Activated CD8-positive, alpha-beta T cell treated with anti-CD3 and anti-CD28 coated beads for 36 hours (primary cell): ENCODE measurements around the gene PDGFB. TPM values are rescaled to one million over a fixed set of nuclear protein-coding genes. Genes with fewer than 3 reads are reported as not detected.
A peak's percentile ranks its signal among the peaks of the same experiment; 100 is the strongest.

Source experiments
- ATAC-seq: fragments of 200-7000 bp; cut with Tn5 transposase; one replicate; pipeline ENCODE4 v1.10.0; 2021; ENCODE audit warnings: mild to moderate bottlenecking, moderate library complexity
- CTCF ChIA-PET: fragments of 350-600 bp; sonication (Branson Sonifier 250); formaldehyde crosslinking; loops from one replicate; lab custom pipeline; 2021; ENCODE audit warnings: antibody characterized with exemption; lab: Charles Lee
- POLR2A ChIA-PET: fragments of 350-600 bp; sonication (Branson Sonifier 250); formaldehyde crosslinking; loops from one replicate; lab custom pipeline; 2021; ENCODE audit warnings: antibody characterized with exemption; lab: Charles Lee
- DNase-seq: peaks from one replicate; pipeline ENCODE4 v3.0.0-alpha.2; 2020
- H3K27ac Mint-ChIP-seq: one replicate; pipeline ENCODE4 v1.8.0; 2021; ENCODE audit warnings: mild to moderate bottlenecking, mixed read lengths
- H3K27me3 Mint-ChIP-seq: one replicate; pipeline ENCODE4 v1.8.0; 2021; ENCODE audit warnings: mixed read lengths
- H3K36me3 Mint-ChIP-seq: one replicate; pipeline ENCODE4 v1.8.0; 2021; ENCODE audit warnings: low read depth, mixed read lengths
- H3K4me1 Mint-ChIP-seq: one replicate; pipeline ENCODE4 v1.8.0; 2021; ENCODE audit warnings: low read depth, mixed read lengths
- H3K4me3 Mint-ChIP-seq: one replicate; pipeline ENCODE4 v1.8.0; 2021; ENCODE audit warnings: mild to moderate bottlenecking, moderate library complexity, mixed read lengths
- H3K9me3 Mint-ChIP-seq: one replicate; pipeline ENCODE4 v1.8.0; 2021; ENCODE audit warnings: mixed read lengths
- CTCF ChIP-seq: fragments of 200-600 bp; IDR thresholded peaks from one replicate; pipeline ENCODE4 v1.8.0; 2022; ENCODE audit warnings: antibody characterized with exemption, mild to moderate bottlenecking
- intact Hi-C: fragments of 100-400 bp; cut with micrococcal nuclease; formaldehyde crosslinking; loops from one replicate; pipeline ENCODE4 v1.10.0; 2022
- total RNA-seq, 2 experiments: library from RNA; stranded (reverse); gene quantifications; one replicate each; pipeline ENCODE4 v1.2.3, GENCODE V29; 2021

Gene PDGFB
- total RNA-seq, 2 experiments from 2014 or later, result 1.7 to 3.0 TPM

GRCh38 chr22:39234472-39234787 lies 10.4 kb downstream of the PDGFB start:
- Mint-ChIP-seq H3K27me3 (peaks cover 23% of the 10 kb centered on the region), H3K27ac (no peak overlapping the region), H3K4me3 (no peak overlapping the region), H3K36me3 (no peaks in the 10 kb centered on the region), H3K4me1 (peaks cover 52% of the 10 kb centered on the region), H3K9me3 (no peaks in the 10 kb centered on the region)
- POLR2A ChIA-PET, result no interaction called here
- ATAC-seq, result no peak
- intact Hi-C loops, result no loop called here
- DNase-seq, result no peak
- CTCF ChIA-PET, result interaction anchor here (1.0 to 4.0 kb wide), 2 partner anchors 19 to 64 kb away, joined by 3 to 18 read pairs; no protein-coding TSS in a partner anchor
- TF ChIP-seq CTCF, result no peak

DNA sequence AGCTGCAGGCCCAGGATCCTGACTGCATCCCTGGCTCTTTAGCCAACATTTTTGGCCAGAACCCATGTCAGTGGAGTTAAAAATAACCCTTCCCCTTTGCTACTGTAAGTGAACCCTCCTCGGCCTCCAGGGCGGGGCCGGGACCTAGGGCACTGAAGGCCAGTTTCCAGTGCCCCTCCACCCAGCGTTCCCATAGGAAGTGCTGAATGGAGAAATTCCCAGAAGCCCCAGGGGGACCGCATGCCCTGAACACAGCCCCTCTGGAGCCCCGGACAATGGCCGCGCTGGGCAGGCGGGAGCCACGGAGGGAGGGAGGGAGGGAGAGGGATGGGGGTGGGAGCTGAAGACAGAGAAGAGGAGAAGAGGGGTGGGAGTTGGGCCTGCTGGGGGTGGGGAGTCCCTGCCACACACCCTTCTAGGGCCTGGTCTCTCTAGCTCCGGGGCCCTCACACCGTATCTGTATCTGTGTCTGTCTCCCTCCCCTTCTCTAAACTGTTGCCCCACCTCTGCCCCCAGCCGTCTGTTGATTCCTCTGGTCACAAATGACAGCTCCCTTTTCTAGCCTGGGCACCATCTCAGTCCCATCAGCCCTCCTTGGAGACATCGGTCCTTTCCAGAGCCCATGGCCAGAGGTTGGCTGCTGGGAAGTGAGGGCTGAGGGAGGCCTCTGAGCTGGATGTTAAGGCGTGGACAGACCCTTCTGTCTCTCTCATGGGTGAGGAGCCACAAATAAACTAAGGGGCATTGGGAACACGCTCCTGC lies 10.9 kb downstream of the PDGFB start:
- ChIA-PET POLR2A (interaction anchor here (1.0 kb wide), 1 partner anchor 83 kb away, joined by 3 read pairs; no protein-coding TSS in a partner anchor), CTCF (interaction anchor here (1.0 to 4.0 kb wide), 2 partner anchors 18 to 64 kb away, joined by 3 to 18 read pairs; no protein-coding TSS in a partner anchor)
- intact Hi-C loops, result no loop called here
- Mint-ChIP-seq H3K27me3 (peaks cover 26% of the 10 kb centered on the region), H3K4me1 (peaks cover 51% of the 10 kb centered on the region), H3K9me3 (no peaks in the 10 kb centered on the region), H3K27ac (no peak overlapping the region), H3K36me3 (no peaks in the 10 kb centered on the region), H3K4me3 (no peak overlapping the region)
- TF ChIP-seq CTCF, result no peak
- ATAC-seq, result no peak
- no peak for DNase-seq

GRCh38 chr22:39232806-39233709 lies 11.7 kb downstream of the PDGFB start:
- Mint-ChIP-seq H3K27ac (no peak overlapping the region), H3K4me3 (no peak overlapping the region), H3K27me3 (peaks cover 26% of the 10 kb centered on the region), H3K36me3 (no peaks in the 10 kb centered on the region), H3K9me3 (no peaks in the 10 kb centered on the region), H3K4me1 (peaks cover 51% of the 10 kb centered on the region)
- ChIA-PET POLR2A (interaction anchor here (1.0 kb wide), 1 partner anchor 84 kb away, joined by 3 read pairs; no protein-coding TSS in a partner anchor), CTCF (interaction anchor here (0.6 to 4.0 kb wide), 2 partner anchors 63 to 83 kb away, joined by 3 to 18 read pairs; no protein-coding TSS in a partner anchor)
- intact Hi-C loops, result no loop called here
- DNase-seq, result peak; percentile 50
- peak; percentile 37 for ATAC-seq
- no peak for TF ChIP-seq CTCF

DNA sequence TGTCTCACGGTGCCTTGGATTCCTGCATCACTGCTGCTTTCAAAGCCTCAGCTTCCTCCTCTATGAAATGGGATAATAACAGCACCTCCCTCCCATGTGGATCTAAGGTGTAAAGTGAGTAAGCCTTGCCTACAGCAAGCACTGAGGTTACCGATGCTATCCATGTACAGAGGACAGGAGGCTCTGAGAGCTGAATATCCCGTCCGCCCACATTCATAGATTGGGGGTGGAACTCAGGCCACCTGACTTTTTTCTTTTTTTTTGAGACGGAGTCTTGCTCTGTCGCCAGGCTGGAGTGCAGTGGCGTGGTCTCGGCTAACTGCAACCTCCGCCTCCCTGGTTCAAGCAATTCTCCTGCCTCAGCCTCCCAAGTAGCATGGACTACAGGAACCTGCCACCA lies 12.5 kb downstream of the PDGFB start:
- peaks cover 26% of the 10 kb centered on the region for H3K27me3 Mint-ChIP-seq
- no peak for ATAC-seq
- no peak overlapping the region for H3K27ac Mint-ChIP-seq
- no peaks in the 10 kb centered on the region for H3K36me3 Mint-ChIP-seq
- H3K4me3 Mint-ChIP-seq, result no peak overlapping the region
- ChIA-PET CTCF (interaction anchor here (1.9 kb wide), 1 partner anchor 62 kb away, joined by 8 read pairs; no protein-coding TSS in a partner anchor), POLR2A (interaction anchor here (1.1 to 3.0 kb wide), 2 partner anchors 10 to 80 kb away, joined by 4 to 9 read pairs; no protein-coding TSS in a partner anchor)
- no peak for TF ChIP-seq CTCF
- no peak for DNase-seq
- intact Hi-C loops, result no loop called here
- H3K4me1 Mint-ChIP-seq, result peaks cover 47% of the 10 kb centered on the region
- H3K9me3 Mint-ChIP-seq, result no peaks in the 10 kb centered on the region
